Prostate gland (tissue), 2 donors: Measurements from ENCODE around the gene TXNRD3.
"Not testable (repeated sequence)": the region's sequence is repeated elsewhere in the genome, so short reads cannot be mapped to it uniquely, and the experiment has no call there.

Experiments used
- POLR2A ChIP-seq: fragments of 450-650 bp; IDR thresholded peaks from one replicate; pipeline ENCODE4 v1.6.1; 2016; ENCODE audit warnings: antibody characterized with exemption, mild to moderate bottlenecking
- TF ChIP-seq, protein P1 (sequence below), 4 experiments: fragments of 200-600 bp in 2 of 4; fragments of 450-650 bp in 2 of 4; sonication (generic) in 2 of 4; IDR thresholded peaks; 1 replicate in 3 of 4; 2 replicates in 1 of 4; pipeline ENCODE4 v1.5.1; 2016 to 2019; ENCODE audit warnings: antibody characterized with exemption in 4 of 4, mild to moderate bottlenecking in 2 of 4, moderate library complexity in 2 of 4

DNA sequence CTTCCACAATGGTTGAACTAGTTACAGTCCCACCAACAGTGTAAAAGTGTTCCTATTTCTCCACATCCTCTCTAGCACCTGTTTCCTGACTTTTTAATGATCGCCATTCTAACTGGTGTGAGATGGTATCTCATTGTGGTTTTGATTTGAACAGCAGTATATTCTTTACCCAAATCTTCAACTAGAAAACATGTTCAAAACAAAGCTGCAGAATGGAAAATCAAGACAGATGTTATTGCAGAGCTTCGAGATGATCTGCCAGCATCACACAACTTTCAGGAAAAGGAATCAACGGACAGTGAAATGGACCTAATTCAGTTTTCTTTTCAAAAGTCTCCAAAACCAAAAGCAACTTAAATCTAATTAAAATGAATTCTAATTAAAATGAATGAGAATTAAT is 29.2 kb downstream of the TXNRD3 start:
- TF ChIP-seq, protein P1, sequence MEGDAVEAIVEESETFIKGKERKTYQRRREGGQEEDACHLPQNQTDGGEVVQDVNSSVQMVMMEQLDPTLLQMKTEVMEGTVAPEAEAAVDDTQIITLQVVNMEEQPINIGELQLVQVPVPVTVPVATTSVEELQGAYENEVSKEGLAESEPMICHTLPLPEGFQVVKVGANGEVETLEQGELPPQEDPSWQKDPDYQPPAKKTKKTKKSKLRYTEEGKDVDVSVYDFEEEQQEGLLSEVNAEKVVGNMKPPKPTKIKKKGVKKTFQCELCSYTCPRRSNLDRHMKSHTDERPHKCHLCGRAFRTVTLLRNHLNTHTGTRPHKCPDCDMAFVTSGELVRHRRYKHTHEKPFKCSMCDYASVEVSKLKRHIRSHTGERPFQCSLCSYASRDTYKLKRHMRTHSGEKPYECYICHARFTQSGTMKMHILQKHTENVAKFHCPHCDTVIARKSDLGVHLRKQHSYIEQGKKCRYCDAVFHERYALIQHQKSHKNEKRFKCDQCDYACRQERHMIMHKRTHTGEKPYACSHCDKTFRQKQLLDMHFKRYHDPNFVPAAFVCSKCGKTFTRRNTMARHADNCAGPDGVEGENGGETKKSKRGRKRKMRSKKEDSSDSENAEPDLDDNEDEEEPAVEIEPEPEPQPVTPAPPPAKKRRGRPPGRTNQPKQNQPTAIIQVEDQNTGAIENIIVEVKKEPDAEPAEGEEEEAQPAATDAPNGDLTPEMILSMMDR (IDR thresholded peaks at IDR 0.05) = not testable (repeated sequence)
- TF ChIP-seq POLR2A = not testable (repeated sequence)
